ENCODE results near the gene LCE1B.

The LCE1B gene

DNA sequence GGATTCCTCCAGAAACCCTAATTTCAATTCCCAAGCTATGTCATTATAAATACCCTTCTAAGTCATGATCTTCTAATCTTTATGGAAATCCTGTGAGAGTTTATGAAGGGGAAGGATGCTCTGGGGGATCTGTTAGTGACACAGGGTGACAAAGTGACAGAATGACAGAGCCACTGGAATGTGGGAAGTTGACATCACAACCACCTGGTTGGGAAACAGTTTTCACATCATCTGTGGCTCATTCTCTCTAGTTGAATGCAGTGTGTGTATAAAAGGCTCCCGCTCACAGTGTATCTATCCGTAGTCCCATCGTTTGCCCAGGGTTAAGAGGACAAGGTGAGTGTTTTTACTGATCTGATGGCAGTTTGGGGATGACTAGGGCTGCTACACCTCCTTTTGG is 47.9 kb downstream of the LCE1B start, which contains the start of gene LCE7A:
TSS of gene LCE7A (plus strand) at position 301 of the 400 bp plus-strand sequence. CDS start 702 bp downstream, outside the sequence.
- TF ChIP-seq CTCF (conservative IDR thresholded peaks at IDR 0.05) = no peak
- no peak within 1 kb of the TSS for H3K27ac ChIP-seq

- no peak for TF ChIP-seq CTCF (conservative IDR thresholded peaks at IDR 0.05)
- H3K27ac ChIP-seq = no peak overlapping the region
Measured at GRCh38 chr1:152860129-152860528, 48.4 kb downstream of the LCE1B start.

DNA sequence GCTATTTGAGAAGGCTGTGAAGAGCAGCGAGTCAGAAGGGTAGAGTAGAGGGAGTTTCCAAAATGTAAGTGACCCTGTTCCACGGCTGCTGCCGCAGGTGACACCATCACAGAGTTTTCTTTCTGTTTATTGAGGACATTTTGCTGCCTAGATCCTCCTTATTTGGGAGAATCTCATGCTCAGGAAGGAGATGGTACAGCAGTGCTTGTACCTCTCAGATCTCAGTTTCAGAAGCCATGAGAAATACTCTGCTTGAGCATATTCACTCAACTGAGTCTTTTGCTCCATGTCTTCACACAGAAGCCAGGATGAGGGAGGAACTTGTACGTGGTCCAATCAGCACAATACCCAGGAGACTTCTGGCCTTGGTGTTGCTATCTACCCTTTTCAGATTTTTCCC is 49.6 kb downstream of the LCE1B start:
- no peak overlapping the region for H3K27ac ChIP-seq
- TF ChIP-seq CTCF (conservative IDR thresholded peaks at IDR 0.05) = no peak

Measured in VCaP (cell line).